A549 (cell line): ENCODE results near the gene GFER.

Source experiments
- BCL3 ChIP-seq: fragments of >200 bp; sonication (Bioruptor Twin); formaldehyde crosslinking; IDR thresholded peaks from 3 replicates; pipeline ENCODE4 v1.6.1; 2016
- CTCF ChIP-seq: fragments of >200 bp; sonication (Bioruptor Twin); formaldehyde crosslinking; IDR thresholded peaks from 3 replicates; pipeline ENCODE4 v1.5.1; 2016
- ELK1 ChIP-seq: fragments of 150-350 bp; IDR thresholded peaks from 2 replicates; pipeline ENCODE4 v1.6.1; 2014; ENCODE audit warnings: low read depth, mild to moderate bottlenecking, low read length
- EP300 ChIP-seq, 2 experiments: fragments of >200 bp; sonication (Bioruptor Twin); formaldehyde crosslinking; IDR thresholded peaks; 2 replicates in 1 of 2; 3 replicates in 1 of 2; pipeline ENCODE4 v1.6.1; 2016 to 2017
- HMGXB4 ChIP-seq: fragments of 250-450 bp; sonication (Bioruptor Pico); IDR thresholded peaks from 2 replicates; pipeline ENCODE4 v1.5.0; 2021; ENCODE audit warnings: mild to moderate bottlenecking, moderate library complexity, borderline replicate concordance
- MYC ChIP-seq: IDR thresholded peaks from 2 replicates; pipeline ENCODE4 v1.6.1; 2012; ENCODE audit warnings: mild to moderate bottlenecking, inconsistent platforms, low read length, improper control_type of control experiment, borderline replicate concordance
- POLR2A ChIP-seq: IDR thresholded peaks from 2 replicates; pipeline ENCODE4 v1.6.1; 2012; ENCODE audit warnings: mild to moderate bottlenecking, low read length

GRCh38 chr16:1963806-1964505 is 20.0 kb upstream of the GFER start:
- TF ChIP-seq CTCF (no peak), POLR2A (no peak), ELK1 (no peak), MYC (no peak), EP300 (IDR thresholded peaks at IDR 0.05) (no peak), HMGXB4 (CRISPR knock-in tag) (no peak), BCL3 (no peak)
